Ascending aorta (tissue), 2 donors: ENCODE measurements around the gene HDHD5. TPM values are rescaled to one million over a fixed set of nuclear protein-coding genes. Genes with fewer than 3 reads are reported as not detected.
"Not testable (repeated sequence)": the region's sequence is repeated elsewhere in the genome, so short reads cannot be mapped to it uniquely, and the experiment has no call there.

Source experiments
- DNase-seq, 2 donors: peaks; one replicate each; pipeline ENCODE4 v3.0.0-alpha.2; 2019; ENCODE audit warnings: low spot score in 2 of 2
- H3K27ac ChIP-seq, 2 donors: fragments of 200-600 bp; sonication (generic); one replicate each; pipeline ENCODE4 v1.5.1; 2016 to 2017; ENCODE audit warnings: mild to moderate bottlenecking in 1 of 2
- H3K27me3 ChIP-seq: fragments of 200-600 bp; sonication (generic); one replicate; pipeline ENCODE4 v1.5.1; 2017
- H3K36me3 ChIP-seq, 2 donors: fragments of 200-600 bp; sonication (generic); one replicate each; pipeline ENCODE4 v1.5.1; 2016
- H3K4me1 ChIP-seq, 2 donors: fragments of 200-600 bp; sonication (generic); one replicate each; pipeline ENCODE4 v1.5.1; 2016 to 2017; ENCODE audit warnings: mild to moderate bottlenecking in 1 of 2
- H3K4me3 ChIP-seq, 2 donors: fragments of 200-600 bp; sonication (generic); one replicate each; pipeline ENCODE4 v1.5.1; 2016 to 2017; ENCODE audit warnings: mild to moderate bottlenecking in 1 of 2
- H3K9me3 ChIP-seq, 2 donors: fragments of 200-600 bp; sonication (generic); one replicate each; pipeline ENCODE4 v1.5.1; 2016
- CTCF ChIP-seq, 3 experiments: fragments of 200-600 bp in 2 of 3; fragments of 450-650 bp in 1 of 3; sonication (generic) in 2 of 3; IDR thresholded peaks; one replicate each; pipeline ENCODE4 v1.5.1; 2016 to 2019; ENCODE audit warnings: antibody characterized with exemption in 3 of 3, mild to moderate bottlenecking in 1 of 3, moderate library complexity in 1 of 3
- intact Hi-C: fragments of 100-400 bp; cut with DNase I; formaldehyde crosslinking; loops from one replicate; pipeline ENCODE4 v1.15.1; 2023
- total RNA-seq: library from RNA; depleted of rRNA; stranded (reverse); fragments of >200 nt; gene quantifications from one replicate; pipeline ENCODE4 v1.1.0, GENCODE V29; 2016

HDHD5 gene
- total RNA-seq, 1 donor from 2014 or later = 55.8 TPM

- intact Hi-C loops = loop anchor here (5.0 kb wide), 1 partner anchor 481 kb away; the partner anchor contains the start of gene BCL2L13
- no peaks in the 10 kb centered on the region for H3K36me3 ChIP-seq
- peaks cover 9 to 20% of the 10 kb centered on the region in 2 donors for H3K4me1 ChIP-seq
- TF ChIP-seq CTCF (IDR thresholded peaks at IDR 0.05) = no peak
- no peak overlapping the region for H3K27ac ChIP-seq
- DNase-seq = no peak
- H3K9me3 ChIP-seq = no peaks in the 10 kb centered on the region
- H3K4me3 ChIP-seq = no peak overlapping the region
- no peaks in the 10 kb centered on the region for H3K27me3 ChIP-seq
Measured at GRCh38 chr22:17155941-17156340, 3.1 kb downstream of the HDHD5 start.

- intact Hi-C loops = no loop called here
- Histone ChIP-seq H3K36me3 (peaks cover 5 to 7% of the 10 kb centered on the region in 2 donors), H3K27ac (no peak overlapping the region), H3K4me1 (peaks cover 6 to 8% of the 10 kb centered on the region in 2 donors), H3K27me3 (no peaks in the 10 kb centered on the region), H3K4me3 (no peak overlapping the region), H3K9me3 (no peaks in the 10 kb centered on the region)
- TF ChIP-seq CTCF (IDR thresholded peaks at IDR 0.05) = no peak
- DNase-seq = no peak
Measured at GRCh38 chr22:17152971-17153370, 6.1 kb downstream of the HDHD5 start.

GRCh38 chr22:17152340-17152739 is 6.7 kb downstream of the HDHD5 start:
- intact Hi-C loops = no loop called here
- H3K9me3 ChIP-seq = no peaks in the 10 kb centered on the region
- H3K36me3 ChIP-seq = peaks cover 5 to 12% of the 10 kb centered on the region in 2 donors
- TF ChIP-seq CTCF (IDR thresholded peaks at IDR 0.05) = no peak
- no peak overlapping the region for H3K4me3 ChIP-seq
- H3K4me1 ChIP-seq = peaks cover 0 to 2% of the 10 kb centered on the region in 2 donors
- no peak overlapping the region for H3K27ac ChIP-seq
- DNase-seq = no peak
- H3K27me3 ChIP-seq = no peaks in the 10 kb centered on the region

GRCh38 chr22:17149076-17149815 is 9.8 kb downstream of the HDHD5 start:
- Histone ChIP-seq H3K27ac (no peak overlapping the region), H3K36me3 (peaks cover 14 to 23% of the 10 kb centered on the region in 2 donors), H3K4me1 (no peaks in the 10 kb centered on the region), H3K4me3 (no peak overlapping the region), H3K27me3 (no peaks in the 10 kb centered on the region), H3K9me3 (no peaks in the 10 kb centered on the region)
- no peak for DNase-seq
- intact Hi-C loops = no loop called here
- no peak for TF ChIP-seq CTCF (IDR thresholded peaks at IDR 0.05)

- DNase-seq, H3K4me3 ChIP-seq, H3K4me1 ChIP-seq, intact Hi-C loops, H3K9me3 ChIP-seq, H3K27me3 ChIP-seq, H3K27ac ChIP-seq: not testable (repeated sequence)
- peaks cover 31 to 37% of the 10 kb centered on the region in 2 donors for H3K36me3 ChIP-seq
Measured at GRCh38 chr22:17147458-17147857, 11.6 kb downstream of the HDHD5 start.

- Histone ChIP-seq H3K27me3 (no peaks in the 10 kb centered on the region), H3K9me3 (no peaks in the 10 kb centered on the region), H3K4me1 (no peaks in the 10 kb centered on the region), H3K36me3 (peaks cover 52 to 56% of the 10 kb centered on the region in 2 donors), H3K4me3 (no peak overlapping the region), H3K27ac (no peak overlapping the region)
- intact Hi-C loops = no loop called here
- DNase-seq = no peak
- TF ChIP-seq CTCF (IDR thresholded peaks at IDR 0.05) = no peak
Measured at GRCh38 chr22:17145021-17145680, 13.9 kb downstream of the HDHD5 start.
